HG03060 (cell line): ENCODE results near the gene GLT8D2.
"Not testable (repeated sequence)": the region's sequence is repeated elsewhere in the genome, so short reads cannot be mapped to it uniquely, and the experiment has no call there.

Source experiments
- ATAC-seq: cut with Tn5 transposase; IDR thresholded peaks from one replicate; pipeline ENCODE4 v1.9.1; 2021; ENCODE audit warnings: low read depth, moderate number of reproducible peaks; ENCODE audit not compliant: unreplicated experiment

Gene GLT8D2

DNA sequence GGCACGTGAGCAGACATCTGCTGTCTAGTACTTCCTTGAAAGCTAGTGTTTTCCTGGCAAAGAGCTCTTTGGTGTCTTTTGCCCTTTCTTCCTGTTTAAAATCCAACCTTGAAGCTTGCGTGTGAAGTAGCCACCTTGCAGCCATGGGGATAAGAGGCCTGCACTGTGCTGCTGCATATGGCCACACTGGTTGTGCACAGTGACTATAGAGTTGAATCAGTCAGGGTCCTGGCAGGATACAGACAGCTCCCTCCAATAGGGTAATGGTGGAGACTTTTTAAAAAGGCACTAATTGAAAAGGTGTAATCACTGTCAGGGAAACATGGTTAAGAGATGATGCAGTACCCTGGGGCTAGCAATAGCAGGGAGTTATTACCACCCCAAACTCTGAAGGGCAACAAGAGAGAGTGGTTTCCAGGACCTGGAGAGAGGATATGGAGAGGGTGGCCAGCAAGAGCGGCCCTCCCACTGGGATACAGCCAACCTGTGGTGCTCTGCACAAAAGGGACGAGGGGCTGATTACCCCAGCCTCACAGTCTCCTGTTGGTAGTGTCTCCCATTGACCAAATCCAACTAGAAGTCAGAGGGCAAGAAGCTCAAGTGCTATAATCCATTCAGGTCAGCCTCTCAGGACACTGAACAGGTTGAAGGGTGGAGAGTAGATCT is 4.8 kb upstream of the GLT8D2 start:
- no peak for ATAC-seq

DNA sequence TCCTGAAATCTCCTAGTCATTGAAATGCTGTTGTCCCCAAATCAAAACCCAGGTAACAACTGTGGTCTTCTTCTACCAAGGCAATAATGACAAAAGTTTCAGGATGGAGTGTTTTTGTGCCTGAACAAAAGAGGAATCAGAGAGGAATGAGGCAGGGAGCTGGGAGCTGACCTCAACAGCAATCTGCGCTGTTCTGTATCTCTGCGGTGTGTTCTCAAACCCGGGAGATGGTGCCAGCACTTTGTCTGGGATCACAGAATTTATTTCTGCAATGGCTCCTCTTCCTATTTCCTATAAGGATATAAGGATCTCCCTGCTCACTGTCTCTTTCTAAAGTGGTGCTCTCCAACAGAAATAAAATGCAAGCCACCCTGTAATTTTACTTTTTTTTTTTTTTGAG is 449 bp upstream of the GLT8D2 start:
- no peak for ATAC-seq

DNA sequence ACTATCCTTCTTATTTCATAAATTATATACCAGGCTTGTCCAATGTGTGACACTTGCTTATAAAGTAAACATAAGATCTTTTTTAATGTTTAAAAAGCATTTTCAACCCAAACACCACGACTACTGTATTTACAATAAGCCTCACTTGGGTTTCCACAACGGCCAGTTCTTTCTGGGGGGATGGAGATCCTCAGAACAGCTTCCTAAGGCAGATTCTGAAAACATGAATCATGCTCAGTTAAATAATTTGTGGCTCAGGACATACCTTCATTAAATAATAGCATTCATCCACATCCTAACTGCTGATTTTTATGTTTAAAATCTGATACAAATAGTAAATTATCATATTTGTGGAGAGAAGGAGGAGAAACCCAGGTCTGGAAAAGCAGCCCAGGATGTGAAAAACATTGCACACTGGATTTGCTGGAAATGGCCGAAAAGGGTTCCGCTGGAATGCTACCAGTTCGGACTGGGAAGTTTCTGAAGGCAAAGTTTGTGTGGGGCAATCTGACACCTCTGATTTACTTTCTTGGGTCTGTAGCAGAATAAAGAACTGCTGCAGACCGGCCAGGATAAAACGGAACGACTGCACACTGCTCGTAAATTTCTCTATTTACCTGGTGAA is 597 bp downstream of the GLT8D2 start:
- no peak for ATAC-seq

DNA sequence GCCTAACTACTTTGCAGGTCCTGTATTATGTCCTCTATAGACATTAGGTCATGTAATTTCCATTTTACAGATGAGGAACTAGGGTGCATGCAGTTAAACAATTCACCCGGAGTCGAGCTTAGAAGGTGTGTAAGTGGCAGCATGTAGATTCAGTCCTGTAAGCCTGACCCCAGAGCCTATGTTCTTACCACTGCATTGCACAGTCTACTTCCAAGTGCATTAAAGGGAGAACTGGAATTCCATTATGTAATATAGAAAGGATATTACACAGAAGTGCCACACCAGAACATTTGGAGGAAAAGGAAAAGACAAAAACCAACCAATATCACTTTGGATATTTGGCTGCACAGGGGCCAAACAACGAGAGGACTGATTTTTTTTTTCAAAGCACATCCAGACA is 1.2 kb downstream of the GLT8D2 start:
- no peak for ATAC-seq

DNA sequence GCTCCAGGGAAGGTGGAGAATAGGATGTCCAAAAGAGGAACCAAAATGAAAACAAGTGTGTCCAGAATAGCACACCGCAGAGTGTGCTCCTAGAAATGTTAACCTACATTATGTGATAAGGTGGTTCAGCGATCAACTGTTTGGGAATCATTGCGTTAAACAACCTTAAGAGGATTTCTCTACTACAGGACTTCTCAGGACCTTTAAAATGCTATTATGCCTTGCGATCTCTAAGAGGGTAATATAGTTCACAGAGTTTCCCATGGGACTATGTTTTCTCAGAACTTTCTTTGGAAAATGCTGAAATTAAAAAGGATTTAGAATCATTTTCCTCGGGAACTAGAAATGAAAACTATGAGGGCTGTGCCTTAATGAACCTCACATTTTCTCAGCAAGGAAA is 1.8 kb downstream of the GLT8D2 start:
- ATAC-seq: no peak

DNA sequence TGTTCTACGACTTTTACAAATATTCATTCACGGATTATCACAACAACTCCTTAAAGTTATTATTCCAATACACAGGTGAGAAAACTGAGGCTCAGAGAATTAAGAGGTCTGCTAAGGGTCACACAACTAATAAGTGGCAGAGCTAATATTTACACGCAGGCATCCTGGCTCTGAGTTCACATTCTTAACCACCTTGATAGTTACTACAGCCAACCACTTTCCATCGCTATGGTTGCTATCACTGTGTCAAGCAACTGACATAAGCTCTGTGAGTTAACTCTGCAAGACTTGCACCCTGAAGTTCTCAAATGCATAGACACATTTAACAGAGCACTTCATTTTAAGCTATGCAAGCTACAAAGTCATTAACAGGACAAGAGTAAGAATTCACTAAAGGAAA is 3.7 kb downstream of the GLT8D2 start:
- ATAC-seq: no peak

DNA sequence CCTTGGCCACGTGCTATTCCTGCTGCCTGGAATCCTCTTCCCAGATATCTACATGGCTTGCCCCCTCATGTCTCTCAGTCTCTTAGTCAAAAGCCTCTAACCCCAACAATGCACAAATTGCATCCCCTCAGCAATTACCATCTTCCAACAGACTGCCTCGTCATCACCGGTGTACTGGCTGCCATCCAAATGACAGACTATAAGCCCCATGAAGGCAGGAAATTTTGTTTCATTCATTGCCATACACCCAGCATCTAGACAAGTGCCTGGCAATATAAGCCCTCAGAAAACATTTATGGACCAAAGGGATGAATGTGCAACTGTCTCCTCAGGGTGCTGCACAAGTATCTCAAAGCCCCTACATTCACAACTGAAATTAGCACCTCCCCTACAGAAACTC is 5.8 kb downstream of the GLT8D2 start:
- no peak for ATAC-seq

DNA sequence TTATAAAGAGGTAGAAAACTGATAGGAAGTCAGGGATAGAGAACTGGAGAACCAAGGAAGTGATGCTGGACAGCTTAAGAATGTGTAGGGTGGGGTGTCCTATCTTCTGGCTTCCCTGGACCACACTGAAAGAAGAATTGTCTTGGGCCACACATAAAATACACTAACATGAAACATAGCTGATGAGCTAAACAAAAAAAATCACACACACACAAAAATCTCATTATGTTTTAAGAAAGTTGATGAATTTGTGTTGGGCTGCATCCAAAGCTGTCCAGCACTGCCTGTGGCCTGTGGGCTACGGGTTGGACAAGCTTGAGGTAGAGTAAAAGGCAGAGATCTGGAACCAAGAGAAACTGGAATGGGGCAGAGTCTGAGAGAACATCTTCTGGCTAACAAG is 7.4 kb downstream of the GLT8D2 start:
- ATAC-seq: no peak

DNA sequence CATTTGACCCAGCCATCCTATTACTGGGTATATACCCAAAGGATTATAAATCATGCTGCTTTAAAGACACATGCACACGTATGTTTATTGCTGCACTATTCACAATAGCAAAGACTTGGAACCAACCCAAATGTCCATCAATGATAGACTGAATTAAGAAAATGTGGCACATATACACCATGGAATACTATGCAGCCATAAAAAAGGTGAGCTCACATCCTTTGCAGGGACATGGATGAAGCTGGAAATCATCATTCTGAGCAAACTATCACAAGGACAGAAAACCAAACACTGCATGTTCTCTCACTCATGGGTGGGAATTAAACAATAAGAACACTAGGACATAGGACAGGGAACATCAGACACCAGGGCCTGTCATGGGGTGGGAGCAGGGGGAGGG is 10.2 kb downstream of the GLT8D2 start:
- ATAC-seq: not testable (repeated sequence)

DNA sequence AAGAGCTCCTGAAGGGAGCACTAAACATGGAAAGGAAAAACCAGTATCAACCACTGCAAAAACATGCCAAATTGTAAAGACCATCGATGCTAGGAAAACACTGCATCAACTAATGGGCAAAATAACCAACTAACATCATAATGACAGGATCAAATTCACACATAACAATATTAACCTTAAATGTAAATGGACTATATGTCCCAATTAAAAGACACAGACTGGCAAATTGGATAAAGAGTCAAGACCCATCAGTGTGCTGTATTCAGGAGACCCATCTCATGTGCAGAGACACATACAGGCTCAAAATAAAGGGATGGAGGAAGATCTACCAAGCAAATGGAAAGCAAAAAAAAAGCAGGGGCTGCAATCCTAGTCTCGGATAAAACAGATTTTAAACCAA is 13.8 kb downstream of the GLT8D2 start:
- ATAC-seq: not testable (repeated sequence)

DNA sequence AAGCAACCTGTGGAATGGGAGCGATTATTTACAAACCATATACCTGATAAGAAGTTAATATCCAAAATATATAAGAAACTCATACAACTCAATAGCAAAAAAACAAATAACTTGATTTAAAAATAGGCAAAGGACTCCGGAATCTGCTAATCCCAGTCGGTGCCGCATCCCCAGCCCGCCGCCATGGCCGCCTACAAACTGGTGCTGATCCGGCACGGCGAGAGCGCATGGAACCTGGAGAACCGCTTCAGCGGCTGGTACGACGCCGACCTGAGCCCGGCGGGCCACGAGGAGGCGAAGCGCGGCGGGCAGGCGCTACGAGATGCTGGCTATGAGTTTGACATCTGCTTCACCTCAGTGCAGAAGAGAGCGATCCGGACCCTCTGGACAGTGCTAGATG is 19.4 kb downstream of the GLT8D2 start:
- not testable (repeated sequence) for ATAC-seq

DNA sequence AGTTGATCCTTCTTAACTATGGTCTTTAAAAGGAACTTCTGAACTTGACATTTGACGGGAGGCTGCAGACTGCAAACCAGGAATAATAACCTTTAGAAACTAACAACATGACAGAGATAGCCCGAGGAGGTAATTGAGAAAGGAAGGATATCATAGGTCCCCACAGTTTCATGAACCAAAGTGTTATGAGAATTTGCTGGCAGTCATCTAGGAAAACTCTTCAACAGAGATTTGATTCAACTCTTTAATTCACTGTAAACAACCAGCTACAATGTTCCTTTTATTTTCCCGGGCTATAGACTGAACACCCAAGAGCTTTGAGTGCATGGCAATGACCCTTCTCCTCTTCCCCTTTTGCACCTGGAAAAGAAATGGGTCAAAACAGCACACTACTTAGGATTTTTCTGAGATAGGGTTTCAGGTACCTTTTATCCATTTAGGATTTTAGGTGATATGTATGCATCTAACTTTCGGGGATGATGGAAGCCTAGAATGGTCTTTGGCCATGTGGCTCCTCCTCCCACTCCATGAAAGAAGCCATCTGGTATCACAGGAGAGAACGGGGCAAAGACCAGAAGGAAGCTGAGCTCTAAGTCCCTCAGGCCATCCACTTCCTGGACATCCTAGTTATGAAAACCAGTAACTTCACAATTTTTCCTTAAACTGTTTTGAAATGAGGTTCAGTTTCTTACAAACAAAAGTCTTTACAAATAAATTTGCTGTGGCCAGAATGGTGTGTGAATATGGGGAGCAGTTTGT is 23.0 kb downstream of the GLT8D2 start:
- ATAC-seq: no peak

DNA sequence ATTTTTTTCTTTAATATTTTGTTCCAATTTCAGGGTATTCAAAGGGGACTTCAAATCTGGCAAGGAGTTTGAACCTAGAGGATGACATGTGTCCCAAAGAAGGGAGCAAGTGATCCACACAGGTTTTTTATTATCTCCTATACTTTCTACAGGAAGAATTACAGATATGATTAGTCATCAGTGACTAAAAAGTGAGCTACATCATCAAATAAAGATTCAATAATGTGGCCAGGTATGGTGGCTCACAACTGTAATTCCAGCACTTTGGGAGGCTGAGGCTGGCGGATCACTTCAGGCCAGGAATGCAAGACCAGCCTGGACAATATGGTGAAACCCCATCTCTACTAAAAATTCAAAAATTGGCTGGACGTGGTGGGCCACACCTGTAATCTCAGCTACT is 24.2 kb downstream of the GLT8D2 start:
- no peak for ATAC-seq

DNA sequence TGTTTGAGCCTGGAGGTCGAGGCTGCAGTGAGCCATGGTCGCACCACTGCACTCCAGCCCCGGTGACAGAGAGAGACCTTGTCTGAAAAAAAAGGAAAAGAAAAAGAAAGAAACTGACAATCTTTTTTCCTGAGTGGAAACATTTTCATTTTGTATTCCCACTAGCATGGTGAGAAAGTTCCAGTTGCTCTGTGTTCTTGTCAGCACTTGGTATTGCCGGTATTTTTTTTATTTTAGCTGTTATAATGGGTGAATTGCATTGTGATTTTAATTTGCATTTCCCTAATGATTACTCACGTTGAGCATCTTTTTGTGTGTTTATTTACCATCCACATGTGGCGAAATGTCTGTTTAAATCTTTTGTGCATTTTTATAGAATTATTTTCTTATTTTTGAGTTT is 25.6 kb downstream of the GLT8D2 start:
- no peak for ATAC-seq

DNA sequence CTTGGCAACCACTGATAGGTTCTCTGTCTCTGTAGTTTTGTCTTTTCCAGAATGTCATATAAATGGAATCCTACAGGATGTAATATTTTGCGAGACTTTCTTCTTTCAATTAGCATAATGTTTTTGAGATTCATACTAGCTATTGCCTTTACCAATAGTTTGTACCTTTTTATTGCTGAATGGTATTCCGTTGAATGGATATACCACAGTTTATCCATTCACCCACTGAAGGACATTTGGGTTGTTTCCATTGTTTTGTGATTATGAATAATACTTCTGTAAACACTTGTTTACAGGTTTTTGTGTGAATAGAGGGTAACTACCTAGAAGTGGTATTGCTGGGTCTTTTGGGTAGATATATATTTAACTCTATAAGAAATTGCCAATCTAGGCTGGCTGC is 26.3 kb downstream of the GLT8D2 start:
- ATAC-seq: no peak

DNA sequence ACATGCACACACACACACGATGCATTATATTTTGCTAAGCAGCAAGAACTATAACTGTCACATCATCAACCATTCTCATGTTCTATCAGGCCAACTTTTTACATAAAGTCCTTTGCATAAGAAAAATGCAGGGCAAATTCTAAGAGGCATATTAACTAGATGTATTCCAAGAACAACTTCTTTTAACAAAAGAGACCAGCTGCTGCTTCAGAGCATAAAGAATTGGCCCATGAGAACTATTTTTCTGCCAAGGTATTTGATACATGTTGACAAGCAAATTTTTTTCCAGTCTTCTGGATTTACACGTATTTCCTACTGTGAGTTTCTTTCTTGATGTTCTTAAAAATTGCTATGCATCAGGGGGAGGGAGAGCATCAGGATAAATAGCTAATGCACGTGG is 27.2 kb downstream of the GLT8D2 start:
- no peak for ATAC-seq

DNA sequence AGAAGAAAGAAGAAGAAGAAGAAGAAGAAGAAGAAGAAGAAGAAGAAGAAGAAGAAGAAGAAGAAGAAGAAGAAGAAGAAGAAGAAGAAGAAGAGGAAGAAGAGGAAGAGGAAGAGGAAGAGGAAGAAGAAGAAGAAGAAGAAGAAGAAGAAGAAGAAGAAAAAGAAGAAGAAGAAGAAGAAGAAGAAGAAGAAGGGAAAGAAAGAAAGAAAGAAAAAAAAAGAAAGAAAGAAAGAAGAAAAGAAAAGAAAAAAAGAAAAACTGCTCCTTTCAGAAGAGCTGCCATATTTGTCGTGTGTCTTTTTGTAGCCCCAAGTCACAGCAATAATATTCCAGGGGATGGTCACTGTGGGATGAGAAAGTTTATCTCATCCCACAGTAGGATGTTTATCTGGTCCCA is 28.1 kb downstream of the GLT8D2 start:
- not testable (repeated sequence) for ATAC-seq

DNA sequence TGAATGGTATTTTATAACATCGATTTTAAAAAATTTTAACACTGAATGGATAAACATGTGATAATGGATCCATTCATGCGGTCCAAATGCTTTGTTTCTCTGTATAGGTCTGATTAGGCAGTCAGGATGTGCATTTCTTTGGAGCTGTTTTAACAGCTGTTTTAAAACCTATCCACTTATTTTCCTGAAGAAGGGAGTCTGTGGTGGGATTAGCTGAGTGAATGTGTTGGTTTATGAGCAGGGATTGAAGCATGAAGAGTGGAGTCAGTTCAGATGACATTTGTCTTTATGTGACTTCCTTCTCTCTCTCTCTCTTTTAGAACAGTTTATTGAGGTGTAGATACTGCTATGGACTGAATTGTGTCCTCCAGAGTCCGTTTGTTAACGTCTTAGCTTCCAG is 37.7 kb downstream of the GLT8D2 start:
- no peak for ATAC-seq

DNA sequence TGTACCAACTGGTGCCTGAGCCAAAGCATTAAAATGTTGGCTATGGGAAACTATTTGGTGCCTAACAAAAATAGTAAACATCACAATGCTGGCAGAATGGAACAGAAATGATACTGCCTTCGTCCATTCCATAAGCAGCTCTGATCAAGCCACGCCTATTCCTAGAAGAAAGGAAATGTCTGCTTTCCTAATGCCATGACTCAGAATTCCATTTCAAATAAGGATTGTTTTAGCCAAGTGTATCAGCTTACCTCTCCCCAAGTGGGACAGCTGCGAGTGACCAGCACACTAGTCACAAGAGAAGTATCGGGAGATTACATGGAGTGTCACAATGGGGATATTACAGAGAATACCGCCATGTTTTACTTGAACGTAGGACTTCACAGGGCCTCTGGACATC is 38.7 kb downstream of the GLT8D2 start:
- no peak for ATAC-seq

DNA sequence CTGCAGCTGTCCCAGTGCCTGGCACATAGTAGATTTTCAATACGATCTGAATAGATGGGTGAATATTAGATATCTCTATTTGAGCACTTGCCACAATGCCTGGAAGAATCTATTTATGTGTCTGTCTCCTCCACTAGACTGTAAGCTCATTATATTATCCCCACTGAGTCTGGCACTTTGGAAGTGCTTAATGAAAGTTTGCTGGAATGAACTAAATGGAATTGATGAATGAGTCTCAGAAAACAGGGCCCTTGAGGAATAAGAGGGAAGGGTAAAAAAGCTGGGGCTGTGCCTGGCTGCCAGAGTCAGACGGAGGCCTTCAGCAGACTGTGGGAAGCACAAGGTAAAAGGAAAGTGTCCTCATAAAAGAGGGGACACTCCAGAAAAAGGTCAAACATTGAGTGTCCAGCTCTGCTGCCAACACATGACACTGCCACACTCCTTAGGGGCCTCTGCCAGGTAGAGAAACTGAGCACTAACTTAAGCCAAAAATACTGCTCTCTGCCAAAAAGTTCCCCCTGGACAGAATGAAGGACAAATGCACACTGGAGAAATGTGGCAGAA is 39.3 kb downstream of the GLT8D2 start:
- ATAC-seq: no peak

DNA sequence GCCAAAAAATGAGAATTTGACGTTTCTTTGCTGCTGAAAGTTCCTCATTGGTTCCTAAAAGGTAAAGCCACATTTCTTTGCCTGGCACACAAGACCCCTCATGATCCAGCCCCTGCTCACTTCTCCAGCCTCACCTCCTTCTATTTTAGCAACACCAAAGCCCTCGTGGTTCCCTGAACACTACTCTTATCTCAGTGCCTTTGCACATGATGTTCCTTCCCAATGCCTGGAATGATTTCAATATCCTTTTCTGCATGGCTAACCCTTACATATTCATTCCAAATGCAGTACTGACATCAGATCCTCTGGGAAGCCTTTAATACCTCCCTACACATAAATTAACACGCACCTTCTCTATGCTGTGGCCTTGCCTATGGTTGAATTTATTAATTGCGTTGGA is 39.9 kb downstream of the GLT8D2 start:
- ATAC-seq: no peak

DNA sequence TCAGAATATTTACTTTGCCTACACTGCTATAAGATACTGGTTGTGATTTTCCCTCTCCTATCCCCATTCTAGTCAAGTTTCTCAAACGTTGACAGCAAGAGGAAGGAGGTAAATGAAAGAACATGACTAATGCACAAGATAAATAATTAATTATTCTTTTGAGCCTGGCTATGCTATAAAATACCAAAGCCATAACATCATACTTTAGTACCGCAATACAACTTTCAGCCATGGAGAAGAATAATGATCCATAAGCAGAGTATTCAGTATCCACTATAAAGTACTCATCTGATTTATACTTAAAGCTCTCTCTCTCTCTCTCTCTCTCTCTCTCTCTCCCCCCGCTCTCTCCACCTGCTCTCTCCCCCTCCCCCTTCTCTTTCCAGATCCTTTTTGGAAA is 43.1 kb downstream of the GLT8D2 start:
- ATAC-seq: no peak
